Breast epithelium (tissue), 3 donors: ENCODE measurements around the gene RNLS.

Source experiments
- POLR2A ChIP-seq: fragments of 450-650 bp; IDR thresholded peaks from one replicate; pipeline ENCODE4 v1.6.1; 2016; ENCODE audit warnings: antibody characterized with exemption, mild to moderate bottlenecking, moderate library complexity
- POLR2AphosphoS5 ChIP-seq, 3 donors: sonication (generic); formaldehyde crosslinking; IDR thresholded peaks; one replicate each; pipeline ENCODE4 v1.6.1; 2017; ENCODE audit warnings: antibody characterized with exemption in 3 of 3
- TF ChIP-seq, protein P1 (sequence below), 3 donors: fragments of 450-650 bp; IDR thresholded peaks; one replicate each; pipeline ENCODE4 v1.5.1; 2016 to 2017; ENCODE audit warnings: antibody characterized with exemption in 3 of 3, mild to moderate bottlenecking in 3 of 3, moderate library complexity in 3 of 3

DNA sequence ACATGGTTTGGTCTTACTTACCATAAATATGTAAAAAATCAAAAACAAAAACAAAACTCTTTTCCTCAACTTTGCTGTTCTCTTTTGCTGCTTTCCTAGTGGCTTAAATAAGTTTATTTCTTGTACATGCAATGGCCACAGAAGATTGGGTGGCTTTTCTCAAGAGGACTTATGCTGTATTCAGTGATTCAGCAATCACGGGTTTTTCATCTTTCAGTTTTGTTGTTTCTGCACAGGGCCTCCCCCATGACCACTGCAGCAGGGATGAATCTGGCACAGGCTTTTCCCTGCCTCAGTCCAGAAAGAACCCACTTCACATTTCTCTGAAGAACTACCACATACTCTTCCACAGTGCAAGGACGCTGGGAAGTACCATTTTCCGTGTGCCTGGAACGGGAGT is 355.0 kb downstream of the RNLS start:
- TF ChIP-seq, protein P1, sequence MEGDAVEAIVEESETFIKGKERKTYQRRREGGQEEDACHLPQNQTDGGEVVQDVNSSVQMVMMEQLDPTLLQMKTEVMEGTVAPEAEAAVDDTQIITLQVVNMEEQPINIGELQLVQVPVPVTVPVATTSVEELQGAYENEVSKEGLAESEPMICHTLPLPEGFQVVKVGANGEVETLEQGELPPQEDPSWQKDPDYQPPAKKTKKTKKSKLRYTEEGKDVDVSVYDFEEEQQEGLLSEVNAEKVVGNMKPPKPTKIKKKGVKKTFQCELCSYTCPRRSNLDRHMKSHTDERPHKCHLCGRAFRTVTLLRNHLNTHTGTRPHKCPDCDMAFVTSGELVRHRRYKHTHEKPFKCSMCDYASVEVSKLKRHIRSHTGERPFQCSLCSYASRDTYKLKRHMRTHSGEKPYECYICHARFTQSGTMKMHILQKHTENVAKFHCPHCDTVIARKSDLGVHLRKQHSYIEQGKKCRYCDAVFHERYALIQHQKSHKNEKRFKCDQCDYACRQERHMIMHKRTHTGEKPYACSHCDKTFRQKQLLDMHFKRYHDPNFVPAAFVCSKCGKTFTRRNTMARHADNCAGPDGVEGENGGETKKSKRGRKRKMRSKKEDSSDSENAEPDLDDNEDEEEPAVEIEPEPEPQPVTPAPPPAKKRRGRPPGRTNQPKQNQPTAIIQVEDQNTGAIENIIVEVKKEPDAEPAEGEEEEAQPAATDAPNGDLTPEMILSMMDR (IDR thresholded peaks at IDR 0.05), result no peak
- TF ChIP-seq POLR2A, result no peak
- TF ChIP-seq POLR2AphosphoS5 (IDR thresholded peaks at IDR 0.05), result no peak
